T-cell (primary cell): Measurements from ENCODE around the gene BAIAP2L1. TPM values are rescaled to one million over a fixed set of nuclear protein-coding genes. Genes with fewer than 3 reads are reported as not detected.

Source experiments
- ATAC-seq, 4 experiments: fragments of 200-7000 bp in 3 of 4; fragments of 150-1000 bp in 1 of 4; cut with Tn5 transposase; replicated peaks in 1 of 4; 1 replicate in 3 of 4; 2 replicates in 1 of 4; pipeline ENCODE4 v1.10.0; 2021; ENCODE audit warnings: moderate library complexity in 3 of 4, mild to moderate bottlenecking in 2 of 4, moderate number of reproducible peaks in 1 of 4
- CTCF ChIA-PET, 2 donors: fragments of 300-600 bp; sonication (Branson Sonifier 250); formaldehyde crosslinking; loops; one replicate each; lab custom pipeline; 2022; ENCODE audit warnings: antibody characterized with exemption in 2 of 2; lab: Charles Lee
- POLR2A ChIA-PET, 2 donors: fragments of 300-600 bp; sonication (Branson Sonifier 250); formaldehyde crosslinking; loops; one replicate each; lab custom pipeline; 2022; ENCODE audit warnings: antibody characterized with exemption in 2 of 2; lab: Charles Lee
- DNase-seq, 35 experiments: peaks; one replicate each; pipeline versions ENCODE4 v3.0.0 to v3.0.0-alpha.2; 2013 to 2023
- H3K27ac ChIP-seq: one replicate; pipeline ENCODE4 v1.5.1; 2013; ENCODE audit warnings: low read length
- H3K27me3 ChIP-seq, 2 experiments: replicated peaks in 1 of 2; 1 replicate in 1 of 2; 2 replicates in 1 of 2; pipeline versions ENCODE4 v1.6.1 to v1.7.0; 2013; ENCODE audit warnings: low read length in 1 of 2, mixed read lengths in 1 of 2; ENCODE audit not compliant: control insufficient read depth in 2 of 2, insufficient read depth in 2 of 2; ENCODE audit errors: extremely low read depth in 1 of 2
- H3K36me3 ChIP-seq, 2 donors: 1 replicate in 1 of 2; 2 replicates in 1 of 2; pipeline versions ENCODE4 v1.6.1 to v1.7.0; 2013; ENCODE audit warnings: low read length in 1 of 2; ENCODE audit not compliant: control insufficient read depth in 2 of 2, insufficient read depth in 1 of 2; ENCODE audit errors: extremely low read depth in 1 of 2
- H3K4me1 ChIP-seq, 2 experiments: 1 replicate in 1 of 2; 2 replicates in 1 of 2; pipeline versions ENCODE4 v1.6.1 to v1.7.0; 2013; ENCODE audit warnings: low read length in 2 of 2, mixed read lengths in 1 of 2; ENCODE audit not compliant: insufficient read depth in 2 of 2, control insufficient read depth in 1 of 2; ENCODE audit errors: extremely low read depth in 1 of 2
- H3K4me3 ChIP-seq, 2 donors: 1 replicate in 1 of 2; 2 replicates in 1 of 2; pipeline versions ENCODE4 v1.5.1 to v1.7.0; 2013; ENCODE audit warnings: mild to moderate bottlenecking in 2 of 2, low read length in 1 of 2, moderate library complexity in 1 of 2; ENCODE audit not compliant: control insufficient read depth in 1 of 2; ENCODE audit errors: extremely low read depth in 1 of 2
- H3K9me3 ChIP-seq: 2 replicates; pipeline ENCODE4 v1.7.0; 2013
- H3K27ac Mint-ChIP-seq, 2 donors: one replicate each; pipeline ENCODE4 v1.8.0; 2020 to 2021; ENCODE audit warnings: mild to moderate bottlenecking in 2 of 2, mixed read lengths in 2 of 2
- H3K27me3 Mint-ChIP-seq, 2 donors: one replicate each; pipeline ENCODE4 v1.8.0; 2021 to 2022; ENCODE audit warnings: mixed read lengths in 2 of 2
- H3K36me3 Mint-ChIP-seq: one replicate; pipeline ENCODE4 v1.8.0; 2021; ENCODE audit warnings: mixed read lengths
- H3K4me1 Mint-ChIP-seq, 3 donors: one replicate each; pipeline ENCODE4 v1.8.0; 2020 to 2022; ENCODE audit warnings: mixed read lengths in 3 of 3, mild to moderate bottlenecking in 1 of 3
- H3K4me3 Mint-ChIP-seq, 3 donors: one replicate each; pipeline ENCODE4 v1.8.0; 2020 to 2022; ENCODE audit warnings: mild to moderate bottlenecking in 3 of 3, mixed read lengths in 3 of 3, moderate library complexity in 3 of 3
- H3K9me3 Mint-ChIP-seq, 3 donors: one replicate each; pipeline ENCODE4 v1.8.0; 2020 to 2022; ENCODE audit warnings: mixed read lengths in 3 of 3
- WGBS: methylation state at CpG from one replicate; pipeline ENCODE4 v1.1.5; 2013; ENCODE audit warnings: missing lambda C conversion rate; ENCODE audit not compliant: insufficient coverage; 5-methylcytosine and 5-hydroxymethylcytosine counted together
- total RNA-seq, 35 experiments: library from RNA in 6 of 35; stranded (reverse) in 6 of 35; fragments of 120-200 nt in 1 of 35; gene quantifications; one replicate each; pipeline versions ENCODE4 v1.2.1 to v1.2.4 and lab custom pipeline; 2013 to 2026

Gene BAIAP2L1
- total RNA-seq, 5 donors from 2014 or later (not counting 1 experiment from before 2014, with no cell fraction given): 0.92 to 2.6 (median 1.5) TPM

DNA sequence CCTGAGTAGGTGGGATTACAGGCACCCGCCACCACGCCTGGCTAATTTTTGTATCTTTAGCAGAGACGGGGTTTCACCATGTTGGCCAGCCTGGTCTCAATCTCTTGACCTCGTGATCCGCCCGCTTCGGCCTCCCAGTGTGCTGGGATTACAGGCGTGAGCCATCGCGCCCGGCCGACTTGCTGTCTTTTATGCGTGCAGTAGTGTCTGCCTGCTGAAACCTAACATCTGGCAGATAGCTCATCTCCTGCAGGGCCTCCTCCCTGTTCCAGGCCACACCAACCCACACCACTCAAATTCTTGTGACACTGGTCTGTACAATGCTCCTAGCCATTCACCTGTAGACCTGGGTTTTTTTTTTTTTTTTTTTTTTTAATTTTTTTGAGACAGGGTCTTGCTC is 41.5 kb downstream of the BAIAP2L1 start:
- CTCF ChIA-PET: no interaction called here
- H3K4me3 ChIP-seq: no peak overlapping the region

DNA sequence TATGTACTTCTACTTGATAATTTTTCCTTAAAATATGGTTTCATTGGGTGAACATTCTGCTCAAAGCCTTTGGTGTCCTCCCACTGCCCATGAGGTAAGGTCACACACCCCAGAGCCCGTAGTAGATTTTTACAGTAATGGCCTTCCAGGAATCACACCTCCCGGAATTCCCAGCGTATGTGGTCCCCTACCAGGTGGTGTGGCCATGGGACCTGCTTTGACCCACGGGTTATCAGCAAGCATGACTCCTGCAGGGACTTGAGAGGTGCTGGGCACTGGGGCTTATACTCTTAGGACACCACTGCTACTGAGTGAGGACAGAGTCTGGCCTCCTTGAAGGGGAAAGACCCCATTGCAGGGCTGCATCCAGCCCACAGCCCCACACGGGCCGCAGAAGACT is 42.2 kb downstream of the BAIAP2L1 start:
- ChIA-PET CTCF (no interaction called here), POLR2A (no interaction called here)
- Histone ChIP-seq H3K4me3 (no peak overlapping the region), H3K36me3 (no peaks in the 10 kb centered on the region), H3K27ac (no peak overlapping the region), H3K27me3 (peaks cover 0 to 7% of the 10 kb centered on the region in 2 experiments), H3K9me3 (no peaks in the 10 kb centered on the region), H3K4me1 (no peaks in the 10 kb centered on the region)
- no peaks in the 10 kb centered on the region for H3K9me3 Mint-ChIP-seq
- H3K27me3 Mint-ChIP-seq: no peaks in the 10 kb centered on the region
- no peak for ATAC-seq
- H3K4me3 Mint-ChIP-seq: no peak overlapping the region
- H3K27ac Mint-ChIP-seq: no peak overlapping the region
- DNase-seq: no peak
- H3K4me1 Mint-ChIP-seq: peaks cover 0 to 5% (median 0%) of the 10 kb centered on the region in 3 donors
- 86% methylated on average over 6 of the region's 6 CpGs for WGBS
- H3K36me3 Mint-ChIP-seq: no peaks in the 10 kb centered on the region

More for the DNA sequence above, 41.5 kb downstream of the BAIAP2L1 start:
- POLR2A ChIA-PET: no interaction called here
- ATAC-seq: no peak
- peaks cover 0 to 5% (median 0%) of the 10 kb centered on the region in 3 donors for H3K4me1 Mint-ChIP-seq
- no peak overlapping the region for H3K27ac Mint-ChIP-seq
- Histone ChIP-seq H3K9me3 (no peaks in the 10 kb centered on the region), H3K27ac (no peak overlapping the region), H3K36me3 (no peaks in the 10 kb centered on the region), H3K4me1 (no peaks in the 10 kb centered on the region), H3K27me3 (peaks cover 0 to 7% of the 10 kb centered on the region in 2 experiments)
- H3K36me3 Mint-ChIP-seq: no peaks in the 10 kb centered on the region
- no peak overlapping the region for H3K4me3 Mint-ChIP-seq
- peak in 1 of 35 experiments; percentile 0 for DNase-seq
- no peaks in the 10 kb centered on the region for H3K9me3 Mint-ChIP-seq
- H3K27me3 Mint-ChIP-seq: no peaks in the 10 kb centered on the region
- WGBS: 96% methylated on average over 13 of the region's 13 CpGs

DNA sequence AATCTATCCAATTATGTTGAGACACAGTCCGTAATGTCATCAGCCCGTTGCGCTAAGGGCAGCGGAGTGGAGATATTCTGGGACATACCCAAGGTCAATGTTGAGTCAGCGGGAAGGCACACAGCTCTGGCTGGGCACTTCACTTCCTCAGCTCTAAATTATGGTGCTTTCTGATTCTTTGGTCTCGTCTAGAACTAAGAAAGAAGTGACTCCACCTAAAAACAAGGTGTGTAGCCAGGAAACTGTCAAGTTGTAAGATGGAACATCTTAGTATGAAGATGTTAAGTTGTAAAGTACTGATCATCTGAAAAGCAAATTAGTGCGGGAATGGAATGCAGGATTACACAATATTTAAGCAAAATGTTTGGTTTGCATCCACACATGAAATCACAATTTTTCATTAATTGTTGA is 43.1 kb downstream of the BAIAP2L1 start:
- H3K27me3 ChIP-seq: peaks cover 0 to 7% of the 10 kb centered on the region in 2 experiments
- CTCF ChIA-PET: no interaction called here
- 92% methylated on average over 2 of the region's 7 CpGs for WGBS
- no peaks in the 10 kb centered on the region for H3K4me1 ChIP-seq
- Mint-ChIP-seq H3K9me3 (no peaks in the 10 kb centered on the region), H3K4me3 (no peak overlapping the region), H3K4me1 (peaks cover 0 to 5% (median 0%) of the 10 kb centered on the region in 3 donors), H3K27ac (no peak overlapping the region), H3K36me3 (no peaks in the 10 kb centered on the region), H3K27me3 (no peaks in the 10 kb centered on the region)
- H3K9me3 ChIP-seq: no peaks in the 10 kb centered on the region
- POLR2A ChIA-PET: interaction anchor here in 1 of 2 donors (0.6 kb wide), 1 partner anchor 15 kb away, joined by 3 read pairs; no protein-coding TSS in a partner anchor
- no peaks in the 10 kb centered on the region for H3K36me3 ChIP-seq
- DNase-seq (no peak), ATAC-seq (no peak)
- H3K27ac ChIP-seq: no peak overlapping the region
- H3K4me3 ChIP-seq: no peak overlapping the region

DNA sequence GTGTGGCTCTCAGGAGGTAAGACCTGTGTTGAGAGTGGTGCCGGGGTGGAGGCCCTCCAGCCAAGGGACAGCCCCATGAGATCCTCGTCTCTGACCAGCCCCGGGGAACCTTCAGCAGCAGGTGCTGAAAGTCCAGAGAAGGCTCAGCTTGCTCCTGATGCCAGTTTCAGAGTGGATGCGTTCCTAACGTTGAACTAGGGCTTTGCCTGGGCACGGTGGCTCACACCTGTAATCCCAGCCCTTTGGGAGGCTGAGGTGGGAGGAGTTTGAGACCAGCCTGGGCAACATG is 45.7 kb downstream of the BAIAP2L1 start:
- peaks cover 0 to 2% of the 10 kb centered on the region in 2 donors for H3K27me3 Mint-ChIP-seq
- WGBS: 85% methylated on average over 4 of the region's 6 CpGs

DNA sequence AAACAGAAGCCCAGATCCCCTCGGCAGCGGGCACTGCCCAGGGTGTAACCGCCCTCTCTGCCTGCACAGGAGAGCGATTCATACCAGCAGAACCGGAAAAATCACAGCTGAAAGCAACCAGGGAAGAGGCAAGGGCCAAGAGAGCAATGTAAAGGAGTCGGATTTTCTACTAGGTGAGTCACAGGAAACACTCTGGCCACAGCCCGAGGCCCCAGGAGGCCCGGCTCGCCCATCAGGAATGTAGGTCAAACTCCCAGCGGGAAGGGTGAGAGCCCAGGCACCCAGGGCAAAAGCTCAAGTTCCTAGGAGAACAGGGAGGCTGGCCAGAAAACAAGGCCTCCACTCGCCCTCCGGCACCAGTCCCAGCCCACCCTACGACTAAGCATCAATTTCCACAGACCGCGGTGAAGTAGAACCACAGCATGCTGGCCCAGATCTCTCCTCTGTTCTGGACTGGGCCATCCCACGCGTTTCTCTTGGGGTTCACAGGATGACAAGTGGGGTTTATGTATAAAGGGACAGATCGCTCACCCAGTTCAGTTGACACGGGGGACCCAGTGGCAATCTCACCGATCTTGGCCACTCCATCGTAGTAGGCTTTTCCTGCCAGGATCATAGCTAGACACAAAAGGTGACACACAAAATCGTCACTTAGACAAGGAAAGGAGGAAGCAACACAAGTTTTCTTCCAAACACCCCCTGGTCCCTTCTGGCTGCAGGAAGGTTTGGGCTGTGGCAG is 46.2 kb downstream of the BAIAP2L1 start:
- H3K27me3 ChIP-seq: peaks cover 0 to 7% of the 10 kb centered on the region in 2 experiments
- CTCF ChIA-PET: no interaction called here
- no peak for ATAC-seq
- H3K36me3 ChIP-seq: no peaks in the 10 kb centered on the region
- WGBS: 83% methylated on average over 19 of the region's 22 CpGs
- H3K9me3 Mint-ChIP-seq: no peaks in the 10 kb centered on the region
- H3K4me1 ChIP-seq: no peaks in the 10 kb centered on the region
- POLR2A ChIA-PET: no interaction called here
- no peak for DNase-seq
- no peak overlapping the region for H3K27ac Mint-ChIP-seq
- H3K4me3 ChIP-seq: no peak overlapping the region
- peaks cover 0 to 3% of the 10 kb centered on the region in 2 donors for H3K27me3 Mint-ChIP-seq
- H3K4me1 Mint-ChIP-seq: no peaks in the 10 kb centered on the region
- no peak overlapping the region for H3K27ac ChIP-seq
- H3K9me3 ChIP-seq: no peaks in the 10 kb centered on the region
- H3K4me3 Mint-ChIP-seq: no peak overlapping the region
- H3K36me3 Mint-ChIP-seq: no peaks in the 10 kb centered on the region

More for the DNA sequence above, 45.7 kb downstream of the BAIAP2L1 start:
- Mint-ChIP-seq H3K9me3 (no peaks in the 10 kb centered on the region), H3K4me1 (no peaks in the 10 kb centered on the region), H3K27ac (no peak overlapping the region), H3K36me3 (no peaks in the 10 kb centered on the region), H3K4me3 (no peak overlapping the region)
- Histone ChIP-seq H3K27me3 (peaks cover 0 to 7% of the 10 kb centered on the region in 2 experiments), H3K36me3 (no peaks in the 10 kb centered on the region), H3K4me1 (no peaks in the 10 kb centered on the region), H3K4me3 (no peak overlapping the region), H3K9me3 (no peaks in the 10 kb centered on the region), H3K27ac (no peak overlapping the region)
- CTCF ChIA-PET: no interaction called here
- POLR2A ChIA-PET: no interaction called here
- no peak for ATAC-seq
- no peak for DNase-seq

DNA sequence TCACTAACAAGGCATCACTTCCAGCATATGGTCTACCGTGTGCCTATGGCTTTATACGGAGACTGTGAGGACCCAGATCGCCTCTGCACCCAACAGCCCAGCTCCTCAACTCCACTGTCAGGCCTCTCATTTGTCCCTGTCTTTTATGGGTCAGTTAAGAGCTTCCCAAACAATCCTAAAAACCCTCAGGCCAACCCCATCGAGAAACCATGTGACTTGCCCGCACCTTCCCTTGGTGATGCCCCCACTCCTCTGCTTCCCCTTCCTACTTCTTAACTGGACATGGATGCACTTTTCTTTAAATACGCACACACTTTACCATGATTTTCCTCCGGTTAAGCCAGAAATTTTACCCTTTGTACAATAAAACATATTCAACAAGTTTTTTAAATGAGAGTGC is 46.8 kb downstream of the BAIAP2L1 start:
- Mint-ChIP-seq H3K27me3 (peaks cover 0 to 3% of the 10 kb centered on the region in 2 donors), H3K27ac (no peak overlapping the region), H3K36me3 (no peaks in the 10 kb centered on the region), H3K9me3 (no peaks in the 10 kb centered on the region), H3K4me3 (no peak overlapping the region), H3K4me1 (no peaks in the 10 kb centered on the region)
- no peak overlapping the region for H3K4me3 ChIP-seq
- no peaks in the 10 kb centered on the region for H3K36me3 ChIP-seq
- no peaks in the 10 kb centered on the region for H3K4me1 ChIP-seq
- ChIA-PET POLR2A (no interaction called here), CTCF (no interaction called here)
- no peak for ATAC-seq
- H3K9me3 ChIP-seq: no peaks in the 10 kb centered on the region
- no peak for DNase-seq
- 88% methylated on average over 4 of the region's 7 CpGs for WGBS
- H3K27ac ChIP-seq: no peak overlapping the region
- peaks cover 0 to 10% of the 10 kb centered on the region in 2 experiments for H3K27me3 ChIP-seq
